ENCODE results near the gene UTP4.

The UTP4 gene

GRCh38 chr16:69132424-69133252 lies at the start of gene UTP4, which contains the start of gene CHTF8:
Gene UTP4 (plus strand): TSS chr16:69132649. CDS start chr16:69133460, 811 bp downstream.
Gene CHTF8 (minus strand): TSS chr16:69132588. CDS start chr16:69121458, 11,130 bp downstream.
- intact Hi-C loops (cut with DNase I), result loop anchor here (5.0 to 10.0 kb wide), 2 partner anchors 230 to 608 kb away; no protein-coding TSS in a partner anchor
- DNase-seq, result peak; percentile 70 to 95 (median 89)

- intact Hi-C loops (cut with DNase I), result no loop called here
These were observed 49.0 kb upstream of the UTP4 start for GRCh38 chr16:69083306-69083941.

GRCh38 chr16:69084289-69084688 lies 48.2 kb upstream of the UTP4 start:
- DNase-seq, result no peak
- intact Hi-C loops (cut with DNase I), result no loop called here

More at GRCh38 chr16:69083306-69083941, 49.0 kb upstream of the UTP4 start:
- DNase-seq, result no peak

- DNase-seq, result no peak
- intact Hi-C loops (cut with DNase I), result no loop called here
These were observed 47.3 kb upstream of the UTP4 start for GRCh38 chr16:69085032-69085695.

- intact Hi-C loops (cut with DNase I), result no loop called here
- DNase-seq, result no peak
These were observed 45.3 kb upstream of the UTP4 start for GRCh38 chr16:69087161-69087581.

GRCh38 chr16:69088684-69089083 lies 43.8 kb upstream of the UTP4 start:
- DNase-seq, result no peak
- intact Hi-C loops (cut with DNase I), result no loop called here

GRCh38 chr16:69089091-69089910 lies 43.1 kb upstream of the UTP4 start:
- intact Hi-C loops (cut with DNase I), result no loop called here
- DNase-seq, result peak; percentile 47 to 91 (median 75)

GRCh38 chr16:69093974-69094373 lies 38.5 kb upstream of the UTP4 start:
- intact Hi-C loops (cut with DNase I), result no loop called here
- DNase-seq, result no peak

- intact Hi-C loops (cut with DNase I), result no loop called here
- DNase-seq, result no peak
These were observed 37.9 kb upstream of the UTP4 start for GRCh38 chr16:69094501-69094900.

GRCh38 chr16:69095193-69095592 lies 37.3 kb upstream of the UTP4 start:
- intact Hi-C loops (cut with DNase I), result no loop called here

GRCh38 chr16:69100071-69100691 lies 32.3 kb upstream of the UTP4 start:
- DNase-seq, result no peak
- intact Hi-C loops (cut with DNase I), result no loop called here

More at GRCh38 chr16:69095193-69095592, 37.3 kb upstream of the UTP4 start:
- no peak for DNase-seq

GRCh38 chr16:69105501-69106361 lies 26.7 kb upstream of the UTP4 start, which contains the start of gene HAS3:
Gene HAS3 (plus strand): TSS chr16:69105653. CDS start chr16:69109396, 3,743 bp downstream.
- DNase-seq, result peak; percentile 40 to 81 (median 63)
- intact Hi-C loops (cut with DNase I), result no loop called here

GRCh38 chr16:69106491-69107315 lies 25.7 kb upstream of the UTP4 start:
- DNase-seq, result peak in 1 of 42 donors; percentile 21

GRCh38 chr16:69107316-69107962 lies 25.0 kb upstream of the UTP4 start:
- intact Hi-C loops (cut with DNase I), result no loop called here
- DNase-seq, result peak in 22 of 42 donors; percentile 8 to 61 (median 42)

More at GRCh38 chr16:69106491-69107315, 25.7 kb upstream of the UTP4 start:
- intact Hi-C loops (cut with DNase I), result no loop called here

GRCh38 chr16:69108064-69108904 lies 24.2 kb upstream of the UTP4 start:
- intact Hi-C loops (cut with DNase I), result no loop called here
- no peak for DNase-seq
